DND-41 (cell line): ENCODE data around the gene SPATS2L.

Source experiments
- CTCF ChIP-seq: IDR thresholded peaks from 2 replicates; pipeline ENCODE4 v1.5.1; 2012; ENCODE audit warnings: borderline replicate concordance, low read length, moderate library complexity, mild to moderate bottlenecking; ENCODE audit not compliant: poor library complexity, severe bottlenecking; ENCODE audit errors: extremely low read depth
- EZH2 ChIP-seq: IDR thresholded peaks from 3 replicates; pipeline ENCODE4 v1.6.1; 2012; ENCODE audit warnings: borderline replicate concordance, low read depth, mild to moderate bottlenecking, moderate library complexity, low read length, inconsistent platforms; ENCODE audit not compliant: severe bottlenecking

DNA sequence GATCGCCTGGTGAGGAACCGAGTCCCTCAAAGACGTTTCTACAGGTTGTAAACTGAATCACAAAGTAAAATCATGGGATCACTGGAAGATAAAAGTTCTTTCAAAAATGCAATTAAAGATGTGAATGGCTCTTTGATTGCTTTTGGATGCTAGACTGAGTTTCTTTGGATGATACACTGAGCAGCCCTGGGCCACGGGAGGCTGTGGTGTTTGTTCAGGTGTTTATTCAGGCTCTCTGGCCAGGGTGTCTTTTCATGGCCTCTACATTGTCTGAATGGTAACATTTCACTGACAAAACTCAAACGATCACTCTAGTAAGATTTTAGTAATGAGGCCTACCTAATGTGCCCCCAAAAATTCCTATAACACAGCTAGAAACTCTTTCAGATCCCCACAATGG is 48.4 kb upstream of the SPATS2L start:
- TF ChIP-seq CTCF (no peak), EZH2 (no peak)
